Stimulated activated effector memory CD8-positive, alpha-beta T cell treated with anti-CD3 and anti-CD28 coated beads, Interleukin-12 subunit alpha, Interleukin-12 subunit beta, amount 100 ng/mL, for 72 hours (primary cell): Measurements from ENCODE around the gene CTDSPL.
"Not testable (repeated sequence)": the region's sequence is repeated elsewhere in the genome, so short reads cannot be mapped to it uniquely, and the experiment has no call there.

Source experiments
- ATAC-seq: fragments of 150-1000 bp; cut with Tn5 transposase; 2 replicates; pipeline ENCODE4 v1.10.0; 2021
- DNase-seq, 2 donors: peaks; one replicate each; pipeline ENCODE4 v3.0.0; 2021 to 2022; ENCODE audit warnings: low spot score in 2 of 2
- H3K27ac Mint-ChIP-seq: one replicate; pipeline ENCODE4 v1.8.0; 2022; ENCODE audit warnings: mild to moderate bottlenecking, mixed read lengths
- H3K36me3 Mint-ChIP-seq: one replicate; pipeline ENCODE4 v1.8.0; 2022; ENCODE audit warnings: mild to moderate bottlenecking, mixed read lengths
- H3K4me1 Mint-ChIP-seq: one replicate; pipeline ENCODE4 v1.8.0; 2022; ENCODE audit warnings: mixed read lengths
- H3K4me3 Mint-ChIP-seq: one replicate; pipeline ENCODE4 v1.8.0; 2022; ENCODE audit warnings: mild to moderate bottlenecking, mixed read lengths
- H3K9me3 Mint-ChIP-seq: one replicate; pipeline ENCODE4 v1.8.0; 2022; ENCODE audit warnings: mixed read lengths

Gene CTDSPL

GRCh38 chr3:37985637-37986320 lies 124.1 kb downstream of the CTDSPL start:
- DNase-seq = no peak

GRCh38 chr3:37986479-37987314 lies 125.0 kb downstream of the CTDSPL start:
- ATAC-seq = no peak
- H3K4me3 Mint-ChIP-seq = no peak overlapping the region
- no peak for DNase-seq
- H3K9me3 Mint-ChIP-seq = no peaks in the 10 kb centered on the region
- no peaks in the 10 kb centered on the region for H3K36me3 Mint-ChIP-seq
- H3K4me1 Mint-ChIP-seq = no peaks in the 10 kb centered on the region
- no peak overlapping the region for H3K27ac Mint-ChIP-seq

More at GRCh38 chr3:37985637-37986320, 124.1 kb downstream of the CTDSPL start:
- ATAC-seq = no peak
- Mint-ChIP-seq H3K4me3 (no peak overlapping the region), H3K27ac (no peak overlapping the region), H3K9me3 (no peaks in the 10 kb centered on the region), H3K36me3 (no peaks in the 10 kb centered on the region), H3K4me1 (no peaks in the 10 kb centered on the region)

- H3K9me3 Mint-ChIP-seq = no peaks in the 10 kb centered on the region
- ATAC-seq (no peak), DNase-seq (no peak)
- H3K4me3 Mint-ChIP-seq = no peak overlapping the region
- no peaks in the 10 kb centered on the region for H3K36me3 Mint-ChIP-seq
- no peaks in the 10 kb centered on the region for H3K4me1 Mint-ChIP-seq
- H3K27ac Mint-ChIP-seq = no peak overlapping the region
Observed at GRCh38 chr3:37987315-37987697, 125.6 kb downstream of the CTDSPL start.

GRCh38 chr3:37987751-37988179 lies 126.1 kb downstream of the CTDSPL start:
- Mint-ChIP-seq H3K36me3 (no peaks in the 10 kb centered on the region), H3K4me3 (no peak overlapping the region), H3K9me3 (no peaks in the 10 kb centered on the region), H3K27ac (no peak overlapping the region), H3K4me1 (no peaks in the 10 kb centered on the region)
- DNase-seq (no peak), ATAC-seq (no peak)

GRCh38 chr3:37988376-37988775 lies 126.7 kb downstream of the CTDSPL start:
- H3K9me3 Mint-ChIP-seq, H3K4me3 Mint-ChIP-seq, H3K27ac Mint-ChIP-seq: not testable (repeated sequence)

GRCh38 chr3:37988931-37989525 lies 127.3 kb downstream of the CTDSPL start:
- DNase-seq = no peak
- Mint-ChIP-seq H3K4me1 (peaks cover 12% of the 10 kb centered on the region), H3K4me3 (no peak overlapping the region), H3K36me3 (peaks cover 1% of the 10 kb centered on the region), H3K27ac (peak overlapping the region; percentile 48), H3K9me3 (no peaks in the 10 kb centered on the region)
- no peak for ATAC-seq

More at GRCh38 chr3:37988376-37988775, 126.7 kb downstream of the CTDSPL start:
- not testable (repeated sequence) for H3K4me1 Mint-ChIP-seq, H3K36me3 Mint-ChIP-seq, ATAC-seq, DNase-seq

GRCh38 chr3:37989821-37990480 lies 128.3 kb downstream of the CTDSPL start:
- Mint-ChIP-seq H3K4me3 (no peak overlapping the region), H3K36me3 (peaks cover 7% of the 10 kb centered on the region), H3K9me3 (no peaks in the 10 kb centered on the region), H3K4me1 (peaks cover 22% of the 10 kb centered on the region), H3K27ac (peak overlapping the region; percentile 35)
- DNase-seq (no peak), ATAC-seq (no peak)

GRCh38 chr3:37990527-37990926 lies 128.8 kb downstream of the CTDSPL start, which contains the start of gene VILL:
VILL (plus strand) TSS chr3:37990786; CDS start chr3:37993673, 2,887 bp downstream.
- DNase-seq (no peak), ATAC-seq (no peak)
- Mint-ChIP-seq H3K36me3 (peaks cover 8% of the 10 kb centered on the region), H3K27ac (peak within 1 kb of the TSS; percentile 67), H3K9me3 (no peaks in the 10 kb centered on the region), H3K4me3 (no peak within 1 kb of the TSS), H3K4me1 (peaks cover 27% of the 10 kb centered on the region)

GRCh38 chr3:37991109-37991508 lies 129.4 kb downstream of the CTDSPL start:
- DNase-seq = no peak
- Mint-ChIP-seq H3K9me3 (no peaks in the 10 kb centered on the region), H3K4me1 (peaks cover 33% of the 10 kb centered on the region), H3K36me3 (peaks cover 11% of the 10 kb centered on the region), H3K4me3 (no peak overlapping the region), H3K27ac (peak overlapping the region; percentile 67)
- ATAC-seq = no peak

GRCh38 chr3:37991823-37992222 lies 130.1 kb downstream of the CTDSPL start:
- DNase-seq = no peak
- no peak overlapping the region for H3K4me3 Mint-ChIP-seq

GRCh38 chr3:37992271-37993066 lies 130.8 kb downstream of the CTDSPL start:
- ATAC-seq (no peak), DNase-seq (no peak)
- peaks cover 21% of the 10 kb centered on the region for H3K36me3 Mint-ChIP-seq
- H3K4me1 Mint-ChIP-seq = peaks cover 47% of the 10 kb centered on the region
- no peaks in the 10 kb centered on the region for H3K9me3 Mint-ChIP-seq
- H3K4me3 Mint-ChIP-seq = peak overlapping the region; percentile 94
- H3K27ac Mint-ChIP-seq = peak overlapping the region; percentile 98

More at GRCh38 chr3:37991823-37992222, 130.1 kb downstream of the CTDSPL start:
- no peak for ATAC-seq
- Mint-ChIP-seq H3K36me3 (peaks cover 17% of the 10 kb centered on the region), H3K9me3 (no peaks in the 10 kb centered on the region), H3K27ac (peak overlapping the region; percentile 67), H3K4me1 (peaks cover 40% of the 10 kb centered on the region)

GRCh38 chr3:37993067-37993455 lies 131.4 kb downstream of the CTDSPL start:
- ATAC-seq (no peak), DNase-seq (no peak)
- peaks cover 21% of the 10 kb centered on the region for H3K36me3 Mint-ChIP-seq
- no peaks in the 10 kb centered on the region for H3K9me3 Mint-ChIP-seq
- H3K4me1 Mint-ChIP-seq = peaks cover 53% of the 10 kb centered on the region
- peak overlapping the region; percentile 94 for H3K4me3 Mint-ChIP-seq
- peak overlapping the region; percentile 98 for H3K27ac Mint-ChIP-seq

- ATAC-seq (no peak), DNase-seq (no peak)
- H3K36me3 Mint-ChIP-seq = peaks cover 21% of the 10 kb centered on the region
- H3K4me3 Mint-ChIP-seq = peak overlapping the region; percentile 94
- H3K4me1 Mint-ChIP-seq = peaks cover 56% of the 10 kb centered on the region
- H3K9me3 Mint-ChIP-seq = no peaks in the 10 kb centered on the region
- H3K27ac Mint-ChIP-seq = peak overlapping the region; percentile 98
Observed at GRCh38 chr3:37993460-37993819, 131.8 kb downstream of the CTDSPL start.

GRCh38 chr3:37993820-37994638 lies 132.3 kb downstream of the CTDSPL start:
- ATAC-seq (peak; percentile 73), DNase-seq (peak; percentile 56 to 88)
- Mint-ChIP-seq H3K4me1 (peaks cover 62% of the 10 kb centered on the region), H3K27ac (peak overlapping the region; percentile 98), H3K4me3 (peak overlapping the region; percentile 94), H3K36me3 (peaks cover 21% of the 10 kb centered on the region), H3K9me3 (no peaks in the 10 kb centered on the region)
